SK-N-SH (cell line): ENCODE results near the gene YDJC. TPM values are rescaled to one million over a fixed set of nuclear protein-coding genes. Genes with fewer than 3 reads are reported as not detected.

Experiments
- CTCF ChIA-PET: fragments of 300-600, 350-600 bp; formaldehyde crosslinking; extraction: SDS; loops from one replicate; lab custom pipeline; 2021; lab: Yijun Ruan, JAX
- POLR2A ChIA-PET: fragments of 350-600 bp; sonication (Branson Sonifier 250); formaldehyde crosslinking; extraction: SDS; loops from one replicate; lab custom pipeline; 2020; ENCODE audit warnings: antibody characterized with exemption, inconsistent platforms; lab: Yijun Ruan, JAX
- DNase-seq: peaks from one replicate; pipeline ENCODE4 v3.0.0; 2012
- H2AFZ ChIP-seq: fragments of 200-600 bp; sonication (generic); 2 replicates; pipeline ENCODE4 v1.8.1; 2016; ENCODE audit warnings: antibody characterized with exemption, mild to moderate bottlenecking, low read depth
- H3F3A ChIP-seq: fragments of 200-600 bp; sonication (generic); replicated peaks from 2 replicates; pipeline ENCODE3; 2016; ENCODE audit warnings: antibody characterized with exemption, mild to moderate bottlenecking; ENCODE audit not compliant: insufficient read depth
- H3K27ac ChIP-seq, 2 experiments: fragments of 200-500 bp in 1 of 2; fragments of 200-600 bp in 1 of 2; sonication (Bioruptor generic) in 1 of 2; sonication (generic), shearing (Covaris generic) in 1 of 2; 2 replicates each; pipeline versions ENCODE4 v1.5.1 to v1.6.1; 2014 to 2016; ENCODE audit warnings: low read depth in 2 of 2, inconsistent platforms in 1 of 2, low read length in 1 of 2, mild to moderate bottlenecking in 1 of 2, mixed read lengths in 1 of 2
- H3K27me3 ChIP-seq: fragments of 200-600 bp; sonication (generic), shearing (Covaris generic); 2 replicates; pipeline ENCODE4 v1.6.1; 2016; ENCODE audit warnings: mixed run types; ENCODE audit not compliant: insufficient read depth
- H3K36me3 ChIP-seq, 2 experiments: fragments of 200-500 bp in 1 of 2; fragments of 200-600 bp in 1 of 2; sonication (Bioruptor generic) in 1 of 2; sonication (generic) in 1 of 2; replicated peaks in 1 of 2; 2 replicates each; pipeline versions ENCODE3 to v1.5.1; 2014 to 2016; ENCODE audit warnings: low read length in 1 of 2, mild to moderate bottlenecking in 1 of 2; ENCODE audit not compliant: insufficient read depth in 2 of 2, control insufficient read depth in 1 of 2
- H3K4me1 ChIP-seq, 2 experiments: fragments of 200-500 bp in 1 of 2; fragments of 200-600 bp in 1 of 2; sonication (Bioruptor generic) in 1 of 2; sonication (generic), shearing (Covaris generic) in 1 of 2; 2 replicates each; pipeline versions ENCODE4 v1.5.1 to v1.6.1; 2014 to 2016; ENCODE audit warnings: low read depth in 1 of 2, low read length in 1 of 2, mixed run types in 1 of 2; ENCODE audit not compliant: insufficient read depth in 2 of 2, control insufficient read depth in 1 of 2
- H3K4me2 ChIP-seq: fragments of 200-600 bp; sonication (generic), shearing (Covaris generic); 2 replicates; pipeline ENCODE4 v1.6.1; 2017; ENCODE audit warnings: mixed run types
- H3K4me3 ChIP-seq, 2 experiments: fragments of 200-500 bp in 1 of 2; fragments of 200-600 bp in 1 of 2; sonication (Bioruptor generic) in 1 of 2; sonication (generic), shearing (Covaris generic) in 1 of 2; 2 replicates each; pipeline versions ENCODE4 v1.5.1 to v1.8.1; 2014 to 2016; ENCODE audit warnings: low read depth in 2 of 2, inconsistent platforms in 1 of 2, low read length in 1 of 2, mild to moderate bottlenecking in 1 of 2, mixed read lengths in 1 of 2, moderate library complexity in 1 of 2
- H3K79me2 ChIP-seq: fragments of 200-600 bp; sonication (generic); 2 replicates; pipeline ENCODE4 v1.8.1; 2017; ENCODE audit warnings: mild to moderate bottlenecking; ENCODE audit not compliant: insufficient read depth
- H3K9ac ChIP-seq: fragments of 200-600 bp; sonication (generic); 2 replicates; pipeline ENCODE4 v1.6.1; 2017; ENCODE audit warnings: mixed run types
- H3K9me2 ChIP-seq: fragments of 200-600 bp; sonication (generic); 2 replicates; pipeline ENCODE4 v1.6.1; 2017; ENCODE audit warnings: mixed run types
- H3K9me3 ChIP-seq: fragments of 200-600 bp; sonication (generic); 2 replicates; pipeline ENCODE4 v1.6.1; 2017; ENCODE audit warnings: mixed run types, mild to moderate bottlenecking, moderate library complexity
- H4K20me1 ChIP-seq: fragments of 200-600 bp; sonication (generic); 2 replicates; pipeline ENCODE4 v1.6.1; 2017; ENCODE audit warnings: mild to moderate bottlenecking, mixed run types; ENCODE audit not compliant: insufficient read depth
- ELF1 ChIP-seq: IDR thresholded peaks from 2 replicates; pipeline ENCODE4 v1.4.0; 2012
- EZH2phosphoT487 ChIP-seq: fragments of 200-600 bp; sonication (generic); IDR thresholded peaks from 2 replicates; pipeline ENCODE4 v1.6.1; 2017; ENCODE audit warnings: low read depth, mixed run types, mild to moderate bottlenecking, antibody characterized with exemption, moderate library complexity, borderline replicate concordance
- FOXJ3 ChIP-seq: sonication (generic); formaldehyde crosslinking; IDR thresholded peaks from 2 replicates; pipeline ENCODE4 v1.5.1; 2020; ENCODE audit warnings: mild to moderate bottlenecking, missing genetic modification reagents
- FOXM1 ChIP-seq: IDR thresholded peaks from 2 replicates; pipeline ENCODE4 v1.4.0; 2012; ENCODE audit warnings: low read depth, mild to moderate bottlenecking
- GABPA ChIP-seq: IDR thresholded peaks from 2 replicates; pipeline ENCODE4 v1.4.0; 2012; ENCODE audit warnings: low read depth, mild to moderate bottlenecking
- NFIC ChIP-seq: IDR thresholded peaks from 2 replicates; pipeline ENCODE4 v1.4.0; 2012; ENCODE audit warnings: borderline replicate concordance
- NRF1 ChIP-seq: IDR thresholded peaks from 2 replicates; pipeline ENCODE4 v1.6.1; 2012; ENCODE audit warnings: low read depth, mild to moderate bottlenecking, low read length
- PBX3 ChIP-seq: IDR thresholded peaks from 2 replicates; pipeline ENCODE4; 2012
- RAD21 ChIP-seq: IDR thresholded peaks from 2 replicates; pipeline ENCODE4 v1.6.1; 2012; ENCODE audit warnings: mild to moderate bottlenecking, low read length
- RCOR1 ChIP-seq: fragments of 150-350 bp; IDR thresholded peaks from 2 replicates; pipeline ENCODE4 v1.6.1; 2017; ENCODE audit warnings: antibody characterized with exemption, low read length
- REST ChIP-seq: IDR thresholded peaks from 2 replicates; pipeline ENCODE4 v1.6.1; 2012; ENCODE audit warnings: mild to moderate bottlenecking, low read depth, low read length, moderate library complexity
- RFX5 ChIP-seq: IDR thresholded peaks from 2 replicates; pipeline ENCODE4 v1.6.1; 2012; ENCODE audit warnings: mild to moderate bottlenecking, improper control_type of control experiment, low read length
- RXRA ChIP-seq: IDR thresholded peaks from 2 replicates; pipeline ENCODE4 v1.4.0; 2012; ENCODE audit warnings: low read depth, mild to moderate bottlenecking, borderline replicate concordance
- SMC3 ChIP-seq: IDR thresholded peaks from 2 replicates; pipeline ENCODE4 v1.6.1; 2012; ENCODE audit warnings: low read depth, low read length, improper control_type of control experiment
- TEAD4 ChIP-seq: IDR thresholded peaks from 2 replicates; pipeline ENCODE4 v1.4.0; 2012; ENCODE audit warnings: mild to moderate bottlenecking, borderline replicate concordance; ENCODE audit not compliant: insufficient read depth
- YY1 ChIP-seq: IDR thresholded peaks from 2 replicates; pipeline ENCODE4 v1.4.0; 2012; ENCODE audit warnings: low read depth, mild to moderate bottlenecking
- ZBTB33 ChIP-seq: IDR thresholded peaks from 2 replicates; pipeline ENCODE4 v1.4.0; 2012; ENCODE audit warnings: low read depth, borderline replicate concordance
- WGBS: methylation state at CpG from one replicate; pipeline ENCODE4 v1.1.6; 2017; ENCODE audit warnings: low lambda C conversion rate; 5-methylcytosine and 5-hydroxymethylcytosine counted together
- polyA plus RNA-seq, 3 experiments: library from polyadenylated mRNA; depleted of rRNA; stranded (reverse); fragments of >200 nt; gene quantifications; 2 replicates each; pipeline ENCODE4 v1.2.3, GENCODE V29; 2012
- TF ChIP-seq, protein P1 (sequence below): IDR thresholded peaks from 2 replicates; pipeline ENCODE4 v1.4.0; 2012; ENCODE audit warnings: low read depth
- TF ChIP-seq, protein P2 (sequence below): IDR thresholded peaks from 2 replicates; pipeline ENCODE4 v1.4.0; 2012; ENCODE audit warnings: low read depth, borderline replicate concordance

The YDJC gene
- polyA plus RNA-seq, 1 of the 3 experiments (the other 2 are of a cell fraction) = 37.4 TPM

DNA sequence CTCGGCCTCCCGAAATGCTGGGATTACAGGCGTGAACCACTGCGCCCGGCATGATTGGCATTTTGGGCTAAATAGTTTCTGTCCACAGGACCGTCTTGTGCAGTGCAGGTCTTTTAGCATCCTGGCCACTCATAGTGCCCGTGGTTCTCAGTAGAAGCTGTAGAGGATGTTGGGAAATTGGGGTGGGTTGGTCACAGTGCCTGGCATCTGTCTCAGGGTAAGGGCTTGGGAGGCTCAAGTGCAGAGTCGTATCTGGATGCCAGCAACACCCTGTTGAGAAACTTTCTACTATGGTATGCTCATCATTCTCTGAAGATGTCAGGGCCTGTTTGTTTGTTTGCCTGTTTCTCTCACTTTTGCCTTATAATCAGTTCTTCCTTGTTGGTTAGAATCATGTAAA lies 40.4 kb downstream of the YDJC start:
- WGBS = 100% methylated on average over 6 of the region's 8 CpGs
- Histone ChIP-seq H3F3A (peaks cover 3% of the 10 kb centered on the region), H3K79me2 (peaks cover 100% of the 10 kb centered on the region), H3K27ac (no peak overlapping the region), H3K9me2 (no peaks in the 10 kb centered on the region), H2AFZ (no peak overlapping the region), H3K9me3 (no peaks in the 10 kb centered on the region), H3K4me1 (peaks cover 0 to 3% of the 10 kb centered on the region in 2 experiments; a peak in 1 of 4 replicates), H4K20me1 (peaks cover 100% of the 10 kb centered on the region)
- no peak for DNase-seq
- POLR2A ChIA-PET = no interaction called here
- TF ChIP-seq FOXM1 = no peak
- TF ChIP-seq PBX3 = no peak
- TF ChIP-seq RAD21 = no peak
- TF ChIP-seq FOXJ3 = no peak
- TF ChIP-seq ELF1 = no peak
- no peak for TF ChIP-seq RCOR1
- TF ChIP-seq, protein P1, sequence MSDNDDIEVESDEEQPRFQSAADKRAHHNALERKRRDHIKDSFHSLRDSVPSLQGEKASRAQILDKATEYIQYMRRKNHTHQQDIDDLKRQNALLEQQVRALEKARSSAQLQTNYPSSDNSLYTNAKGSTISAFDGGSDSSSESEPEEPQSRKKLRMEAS = no peak
- TF ChIP-seq EZH2phosphoT487 = no peak
- TF ChIP-seq RXRA = no peak
- no peak for TF ChIP-seq SMC3
- TF ChIP-seq RFX5 = no peak
- no peak for TF ChIP-seq REST
- no peak for TF ChIP-seq GABPA
- no peak for TF ChIP-seq NRF1
- TF ChIP-seq, protein P2, sequence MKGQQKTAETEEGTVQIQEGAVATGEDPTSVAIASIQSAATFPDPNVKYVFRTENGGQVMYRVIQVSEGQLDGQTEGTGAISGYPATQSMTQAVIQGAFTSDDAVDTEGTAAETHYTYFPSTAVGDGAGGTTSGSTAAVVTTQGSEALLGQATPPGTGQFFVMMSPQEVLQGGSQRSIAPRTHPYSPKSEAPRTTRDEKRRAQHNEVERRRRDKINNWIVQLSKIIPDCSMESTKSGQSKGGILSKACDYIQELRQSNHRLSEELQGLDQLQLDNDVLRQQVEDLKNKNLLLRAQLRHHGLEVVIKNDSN = no peak
- TF ChIP-seq ZBTB33 = no peak
- no peak for TF ChIP-seq TEAD4
- TF ChIP-seq NFIC = no peak
- TF ChIP-seq YY1 = no peak
- TF ChIP-seq, all 33 proteins: peak for 0
- Histone ChIP-seq H3K27me3 (no peaks in the 10 kb centered on the region), H3K9ac (no peak overlapping the region), H3K36me3 (peaks cover 16 to 25% of the 10 kb centered on the region in 2 experiments), H3K4me2 (no peak overlapping the region), H3K4me3 (no peak overlapping the region)
- CTCF ChIA-PET = no interaction called here
